ENCODE data around the gene MAML3. TPM values are rescaled to one million over a fixed set of nuclear protein-coding genes. Genes with fewer than 3 reads are reported as not detected.

The MAML3 gene
- total RNA-seq, 1 donor, result 0.72 TPM

DNA sequence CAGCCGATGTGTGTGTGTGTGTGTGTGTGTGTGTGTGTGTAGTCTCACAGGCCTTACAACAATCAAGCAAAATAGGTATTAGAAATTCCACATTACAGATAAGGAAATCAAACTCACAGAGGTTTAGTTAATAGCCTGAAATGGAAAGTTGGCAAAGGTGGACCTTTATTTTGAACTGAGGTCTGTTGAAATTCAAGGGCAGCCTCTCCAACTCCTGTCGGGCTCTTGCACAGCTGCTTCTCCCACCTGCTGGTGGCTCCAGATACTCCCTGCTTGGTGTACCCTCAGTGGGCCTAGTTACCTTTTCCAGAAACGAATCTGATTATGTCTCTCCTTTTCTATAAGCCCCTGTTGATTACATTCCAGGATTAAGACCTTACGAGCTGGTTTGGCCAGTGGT is 292.5 kb downstream of the MAML3 start:
- TF ChIP-seq CTCF (IDR thresholded peaks at IDR 0.05; ENCODE audit: extremely low read depth, low read depth, low read length), result no peak
- H3K4me1 ChIP-seq (ENCODE audit: insufficient read depth, low read length), result no peaks in the 10 kb centered on the region
- no peaks in the 10 kb centered on the region for H3K79me2 ChIP-seq (ENCODE audit: insufficient read depth, low read length)
- DNase-seq (ENCODE audit: insufficient read length, low spot score, missing footprints), result no peak
- H2AFZ ChIP-seq (ENCODE audit: low read length), result no peak overlapping the region
- no peaks in the 10 kb centered on the region for H4K20me1 ChIP-seq (ENCODE audit: insufficient read depth, low read length)
- no peak overlapping the region for H3K4me3 ChIP-seq (ENCODE audit: insufficient read depth, low read length)
- no peak overlapping the region for H3K27ac ChIP-seq (ENCODE audit: low read depth, low read length)
- no peaks in the 10 kb centered on the region for H3K36me3 ChIP-seq (ENCODE audit: insufficient read depth, low read length)
- H3K4me2 ChIP-seq (ENCODE audit: insufficient read depth, low read length), result no peak overlapping the region
- peaks cover under 1% of the 10 kb centered on the region for H3K27me3 ChIP-seq (ENCODE audit: insufficient read depth, low read length)
- H3K9me3 ChIP-seq (ENCODE audit: low read depth, low read length), result no peaks in the 10 kb centered on the region

- Histone ChIP-seq H3K4me3 (ENCODE audit: insufficient read depth, low read length) (no peak overlapping the region), H4K20me1 (ENCODE audit: insufficient read depth, low read length) (no peaks in the 10 kb centered on the region), H3K36me3 (ENCODE audit: insufficient read depth, low read length) (no peaks in the 10 kb centered on the region), H2AFZ (ENCODE audit: low read length) (no peak overlapping the region), H3K9me3 (ENCODE audit: low read depth, low read length) (no peaks in the 10 kb centered on the region), H3K27ac (ENCODE audit: low read depth, low read length) (no peak overlapping the region), H3K4me2 (ENCODE audit: insufficient read depth, low read length) (no peak overlapping the region), H3K79me2 (ENCODE audit: insufficient read depth, low read length) (no peaks in the 10 kb centered on the region), H3K4me1 (ENCODE audit: insufficient read depth, low read length) (no peaks in the 10 kb centered on the region), H3K27me3 (ENCODE audit: insufficient read depth, low read length) (peaks cover 3% of the 10 kb centered on the region)
- TF ChIP-seq CTCF (IDR thresholded peaks at IDR 0.05; ENCODE audit: extremely low read depth, low read depth, low read length), result no peak
- DNase-seq (ENCODE audit: insufficient read length, low spot score, missing footprints), result no peak
Measured at GRCh38 chr4:139860435-139861024, 293.5 kb downstream of the MAML3 start.

DNA sequence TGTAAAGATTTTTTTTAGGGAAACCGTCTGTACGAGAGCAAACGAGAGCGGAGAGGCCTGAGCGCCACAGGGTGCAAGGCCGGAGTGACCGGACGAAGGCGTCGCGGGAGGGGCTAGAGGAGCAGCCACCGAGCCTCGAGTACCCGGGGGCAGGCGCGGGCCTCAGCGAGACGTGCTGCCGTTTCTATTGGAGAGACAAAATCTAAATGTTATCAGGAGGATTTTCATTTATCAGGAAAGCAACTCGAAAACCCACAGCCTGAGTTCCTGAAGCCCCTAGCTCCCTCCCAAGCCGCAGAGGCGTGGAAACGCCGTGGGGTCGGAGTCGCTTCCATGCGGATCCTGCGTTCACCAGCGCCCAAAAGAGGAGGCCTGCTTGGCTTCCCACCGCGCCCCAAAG is 294.1 kb downstream of the MAML3 start:
- DNase-seq (ENCODE audit: insufficient read length, low spot score, missing footprints), result no peak
- Histone ChIP-seq H2AFZ (ENCODE audit: low read length) (no peak overlapping the region), H3K9me3 (ENCODE audit: low read depth, low read length) (no peaks in the 10 kb centered on the region), H3K4me3 (ENCODE audit: insufficient read depth, low read length) (no peak overlapping the region), H3K4me1 (ENCODE audit: insufficient read depth, low read length) (no peaks in the 10 kb centered on the region), H3K4me2 (ENCODE audit: insufficient read depth, low read length) (no peak overlapping the region), H3K27ac (ENCODE audit: low read depth, low read length) (no peak overlapping the region), H3K36me3 (ENCODE audit: insufficient read depth, low read length) (no peaks in the 10 kb centered on the region), H4K20me1 (ENCODE audit: insufficient read depth, low read length) (no peaks in the 10 kb centered on the region), H3K79me2 (ENCODE audit: insufficient read depth, low read length) (no peaks in the 10 kb centered on the region), H3K27me3 (ENCODE audit: insufficient read depth, low read length) (peaks cover 3% of the 10 kb centered on the region)
- no peak for TF ChIP-seq CTCF (IDR thresholded peaks at IDR 0.05; ENCODE audit: extremely low read depth, low read depth, low read length)

GRCh38 chr4:139858436-139859205 is 295.4 kb downstream of the MAML3 start:
- Histone ChIP-seq H3K36me3 (ENCODE audit: insufficient read depth, low read length) (no peaks in the 10 kb centered on the region), H2AFZ (ENCODE audit: low read length) (no peak overlapping the region), H3K4me3 (ENCODE audit: insufficient read depth, low read length) (no peak overlapping the region), H3K27me3 (ENCODE audit: insufficient read depth, low read length) (peaks cover 9% of the 10 kb centered on the region), H3K27ac (ENCODE audit: low read depth, low read length) (no peak overlapping the region), H3K4me1 (ENCODE audit: insufficient read depth, low read length) (no peaks in the 10 kb centered on the region), H3K79me2 (ENCODE audit: insufficient read depth, low read length) (no peaks in the 10 kb centered on the region), H4K20me1 (ENCODE audit: insufficient read depth, low read length) (no peaks in the 10 kb centered on the region), H3K9me3 (ENCODE audit: low read depth, low read length) (no peaks in the 10 kb centered on the region), H3K4me2 (ENCODE audit: insufficient read depth, low read length) (no peak overlapping the region)
- TF ChIP-seq CTCF (IDR thresholded peaks at IDR 0.05; ENCODE audit: extremely low read depth, low read depth, low read length), result no peak
- no peak for DNase-seq (ENCODE audit: insufficient read length, low spot score, missing footprints)

Measured in osteoblast (primary cell).